ENCODE data around the gene MYNN.

GRCh38 chr3:169777822-169778221 is 4.6 kb downstream of the MYNN start:
- TF ChIP-seq CTCF (IDR thresholded peaks at IDR 0.05) (no peak), POLR2A (IDR thresholded peaks at IDR 0.05) (no peak)
